HS-5 (cell line): ENCODE results near the gene OTUD4.
A peak's percentile ranks its signal among the peaks of the same experiment; 100 is the strongest.

ENCODE experiments used
- DNase-seq: peaks from one replicate; pipeline ENCODE4 v3.0.0-alpha.2; 2012; ENCODE audit warnings: low read depth

The OTUD4 gene

DNA sequence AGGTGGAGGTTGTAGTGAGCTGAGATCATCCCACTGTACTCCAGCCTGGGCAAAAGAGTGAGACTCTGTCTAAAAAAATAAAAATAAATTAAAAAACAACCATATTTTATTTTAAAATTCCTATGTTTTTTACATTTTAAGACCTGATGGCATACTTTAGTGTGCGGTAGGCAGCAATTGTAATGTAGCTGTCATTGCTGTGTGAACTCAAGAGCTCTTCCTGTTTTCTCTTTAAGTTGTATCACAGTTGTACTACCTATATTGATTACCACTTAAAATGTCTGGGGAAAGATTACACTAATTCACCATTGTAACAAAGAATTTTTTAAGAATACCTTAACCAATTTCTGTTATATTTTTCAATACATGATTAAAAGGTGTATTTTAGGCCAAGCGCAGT, 55.0 kb downstream of the OTUD4 start:
- no peak for DNase-seq

- no peak for DNase-seq
Observed at GRCh38 chr4:145108128-145108527, 72.3 kb downstream of the OTUD4 start.

DNA sequence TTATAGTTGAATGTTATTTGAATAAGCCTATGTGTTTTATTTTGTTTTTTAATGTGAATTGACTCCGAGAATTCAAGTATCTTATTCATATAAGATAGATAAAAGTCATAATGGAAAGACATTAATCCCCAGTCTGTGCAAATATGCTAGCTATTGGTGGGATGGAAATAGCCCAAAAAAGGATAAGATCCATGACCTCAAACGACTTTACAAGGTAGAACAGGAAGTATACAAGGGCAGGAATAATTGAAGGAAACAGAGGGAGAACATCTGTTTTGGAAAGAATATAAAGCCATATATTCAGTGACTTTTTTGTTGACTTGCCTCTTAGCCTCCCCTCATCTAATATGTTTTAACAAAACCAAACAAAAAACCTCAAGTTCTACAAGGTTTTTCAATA, 73.3 kb downstream of the OTUD4 start:
- no peak for DNase-seq

- no peak for DNase-seq
Observed at GRCh38 chr4:145103496-145103895, 76.9 kb downstream of the OTUD4 start.

DNA sequence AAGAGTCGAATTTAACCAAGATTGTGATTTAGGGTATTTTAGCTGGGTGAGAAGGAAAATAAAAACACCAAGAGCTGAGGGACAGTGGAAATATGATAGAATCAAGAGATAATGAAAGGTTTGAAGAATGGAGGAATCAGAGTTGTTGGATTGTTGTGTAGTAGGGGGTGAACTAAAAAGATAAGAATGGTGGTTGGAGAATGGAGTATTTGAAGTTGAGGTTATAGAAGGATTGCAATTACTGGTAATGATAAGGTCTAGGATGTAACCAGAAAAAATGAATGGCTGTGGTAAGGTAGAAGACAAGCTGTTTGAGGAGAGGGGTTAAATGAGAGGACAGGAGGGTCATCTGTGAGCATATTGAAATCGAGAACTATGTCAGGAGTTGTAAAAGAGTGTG, 77.8 kb downstream of the OTUD4 start:
- no peak for DNase-seq

DNA sequence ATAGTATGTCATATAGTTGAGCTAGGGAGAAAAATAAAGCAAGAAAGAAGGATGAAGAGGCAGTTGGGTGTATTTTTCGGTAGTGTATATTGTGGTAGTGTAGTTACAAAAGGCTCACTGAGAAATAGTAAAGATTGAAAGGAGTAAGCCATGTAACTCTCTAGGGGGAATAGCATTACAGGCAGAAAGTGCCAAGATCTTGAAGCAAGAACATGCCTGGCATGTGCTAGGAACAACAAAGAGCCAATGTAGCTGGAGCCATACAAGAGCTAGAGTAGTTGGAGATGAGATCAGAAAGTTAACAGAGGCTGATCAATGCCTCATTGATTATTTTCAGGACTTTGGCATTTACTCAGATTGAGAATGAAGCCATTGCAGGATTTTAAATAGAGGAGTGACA, 79.3 kb downstream of the OTUD4 start:
- DNase-seq = no peak

GRCh38 chr4:145099653-145100052, 80.7 kb downstream of the OTUD4 start:
- DNase-seq = no peak

DNA sequence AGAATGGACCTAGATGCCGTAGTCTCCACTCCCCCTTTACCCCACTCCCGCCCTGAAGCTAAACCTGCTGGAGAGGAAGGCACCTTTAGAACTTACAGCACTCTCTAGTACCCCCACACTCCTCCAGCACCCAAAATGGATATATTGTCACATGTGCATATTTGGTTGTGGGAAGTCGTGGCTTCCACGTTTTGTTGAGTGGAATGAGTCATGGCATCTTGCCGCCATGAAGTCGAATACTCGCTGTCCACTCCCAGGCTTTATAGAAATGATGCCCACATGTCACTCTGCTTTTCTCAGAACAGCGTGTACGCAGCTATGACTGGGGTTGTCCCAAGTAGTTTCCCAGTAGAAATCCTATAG, 81.7 kb downstream of the OTUD4 start:
- DNase-seq = peak; percentile 38

GRCh38 chr4:145097821-145098674, 82.3 kb downstream of the OTUD4 start, which contains the start of the genes ABCE1 and ANAPC10:
TSS of gene ABCE1 (plus strand) at chr4:145098311. CDS start at chr4:145104413, 6,102 bp downstream.
TSS of gene ANAPC10 (minus strand) at chr4:145098196. CDS start at chr4:145096099, 2,097 bp downstream.
- DNase-seq = peak; percentile 89

DNA sequence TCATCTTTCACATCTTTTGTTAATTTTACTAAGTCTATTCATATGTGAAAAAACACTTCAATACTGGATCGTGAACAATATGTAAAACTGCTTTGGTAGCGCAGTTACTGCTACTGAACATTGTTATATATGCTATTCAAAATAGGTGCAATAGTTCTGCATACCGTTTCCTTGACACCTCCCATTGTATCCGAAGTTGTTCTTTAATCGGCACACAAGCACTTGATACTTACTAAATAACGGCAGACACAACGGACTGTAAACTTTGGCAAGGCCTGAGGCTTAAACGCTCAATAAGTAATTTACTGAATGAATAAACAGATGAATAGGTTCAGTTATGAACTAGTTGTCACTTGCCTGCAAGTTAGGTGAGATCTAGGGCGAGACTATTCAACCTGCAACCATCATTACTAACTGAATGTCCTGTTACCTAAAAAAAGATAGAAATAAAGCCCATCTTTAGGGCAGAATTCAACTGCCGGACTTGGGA, 83.0 kb downstream of the OTUD4 start:
- DNase-seq = no peak

GRCh38 chr4:145093638-145094037, 86.8 kb downstream of the OTUD4 start:
- no peak for DNase-seq

- DNase-seq = no peak
Observed at GRCh38 chr4:145090380-145090779, 90.0 kb downstream of the OTUD4 start.

- DNase-seq = no peak
Observed at GRCh38 chr4:145083891-145084605, 96.3 kb downstream of the OTUD4 start.
